SKM-1 (cell line): ENCODE results near the gene KRTAP6-1.

Source experiments
- DNase-seq: peaks from one replicate; lab custom pipeline; 2025; ENCODE audit not compliant: unreplicated experiment; lab: John Stamatoyannopoulos, UW

KRTAP6-1 gene

DNA sequence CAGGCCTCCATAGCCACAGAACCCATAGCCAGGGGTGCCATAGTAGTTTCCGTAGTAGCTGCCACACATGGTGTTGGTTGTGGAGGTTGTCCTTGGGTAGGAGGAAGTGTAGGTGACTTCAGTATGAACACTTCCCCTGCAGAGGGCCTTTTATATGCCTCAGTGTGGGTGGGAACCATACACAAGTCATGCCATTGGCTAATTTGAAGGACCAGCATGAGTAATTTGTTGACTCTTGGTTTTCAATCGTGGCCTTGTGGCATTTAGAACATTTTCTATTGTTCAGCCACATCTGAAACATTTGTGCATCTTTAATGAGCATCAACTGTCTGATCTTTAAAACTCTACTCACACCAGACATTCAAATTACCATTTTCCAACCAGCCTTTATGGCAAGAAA is at the start of gene KRTAP6-1:
TSS of gene KRTAP6-1 (minus strand) at position 95 of the 400 bp plus-strand sequence. CDS start at position 69, 26 bp downstream.
- no peak for DNase-seq

DNA sequence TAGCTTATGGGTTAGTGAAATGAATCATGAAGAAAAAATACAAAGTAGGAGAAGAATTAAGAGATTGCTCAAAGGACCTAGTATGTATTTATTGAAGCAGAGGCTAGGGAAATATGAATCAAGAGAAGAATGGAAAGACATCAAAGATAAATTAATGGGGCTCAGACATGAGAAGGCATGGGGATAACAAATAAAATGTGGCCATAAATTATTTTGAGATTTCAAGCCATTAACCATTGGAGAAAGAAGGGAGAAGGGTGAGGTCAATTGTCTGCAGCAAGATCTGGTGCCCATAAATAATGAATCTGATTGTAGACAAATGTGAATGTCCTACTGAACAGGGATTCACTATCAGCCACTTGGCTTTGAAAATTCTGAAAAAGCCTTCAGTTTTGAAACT is 39.2 kb upstream of the KRTAP6-1 start:
- no peak for DNase-seq

- no peak for DNase-seq
These were observed 33.2 kb upstream of the KRTAP6-1 start for GRCh38 chr21:30646904-30647414.

DNA sequence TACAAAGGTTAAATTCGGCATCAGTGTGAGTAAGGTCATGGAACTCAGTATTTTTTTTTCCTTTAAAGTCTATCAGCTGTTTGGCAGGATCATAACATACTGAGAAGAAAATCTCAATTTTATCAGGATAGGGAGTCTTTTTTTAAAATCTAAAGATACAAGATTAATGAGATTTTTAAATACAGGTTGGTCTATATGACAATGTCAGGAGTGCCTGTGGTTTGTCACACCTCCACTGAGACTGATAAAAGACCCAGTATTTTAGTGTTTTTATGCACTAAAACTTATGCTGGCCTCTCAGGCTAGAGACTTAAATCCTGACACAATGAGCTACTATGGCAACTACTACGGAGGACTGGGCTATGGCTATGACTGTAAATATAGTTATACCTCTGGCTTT is 28.8 kb upstream of the KRTAP6-1 start, which contains the start of gene KRTAP20-3:
TSS of gene KRTAP20-3 (plus strand) at position 301 of the 400 bp plus-strand sequence.
- DNase-seq: no peak

DNA sequence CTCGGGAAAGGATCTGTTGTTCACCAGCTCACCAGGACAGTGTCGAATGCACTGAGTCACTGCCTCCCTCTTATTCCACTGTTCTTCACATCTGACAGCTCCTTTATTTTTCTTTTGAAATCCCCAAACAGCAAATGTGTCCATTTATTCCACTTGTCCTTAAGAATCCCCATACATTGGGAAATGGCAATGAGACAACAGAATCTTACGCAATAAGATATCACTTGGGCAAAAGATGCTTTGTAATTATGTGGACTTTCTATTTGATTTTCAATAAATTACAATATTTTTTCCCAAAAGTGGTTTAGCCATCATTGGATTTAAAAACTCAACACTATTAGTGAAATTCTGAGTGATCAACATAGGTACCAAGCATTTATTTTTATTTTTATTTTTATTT is 25.0 kb upstream of the KRTAP6-1 start:
- no peak for DNase-seq

- DNase-seq: no peak
These were observed 21.2 kb upstream of the KRTAP6-1 start, which contains the start of gene KRTAP20-2 for GRCh38 chr21:30634906-30635305. Gene KRTAP20-2, plus strand, starts transcription at chr21:30635206. Its CDS starts 58 bp downstream, at chr21:30635264.

- no peak for DNase-seq
These were observed 15.5 kb upstream of the KRTAP6-1 start for GRCh38 chr21:30629200-30629599.

DNA sequence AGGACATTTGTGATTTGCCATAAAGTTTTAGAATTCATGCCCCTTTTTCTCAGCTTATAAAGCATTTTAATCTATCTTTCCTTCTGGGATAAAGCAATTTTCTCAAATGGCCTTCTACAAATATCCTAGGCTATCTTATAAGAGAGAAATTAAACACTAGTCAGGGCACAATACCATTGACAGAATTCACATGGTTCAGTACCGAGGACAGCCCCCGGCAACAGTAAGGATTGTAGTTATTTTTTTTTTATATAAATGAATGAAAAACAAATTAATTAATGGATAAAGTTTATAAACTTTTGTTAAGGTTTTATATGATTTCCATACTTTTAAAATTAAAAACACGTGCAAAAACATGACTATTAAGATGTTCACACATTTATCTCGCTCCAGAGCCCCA is 14.4 kb upstream of the KRTAP6-1 start:
- no peak for DNase-seq

DNA sequence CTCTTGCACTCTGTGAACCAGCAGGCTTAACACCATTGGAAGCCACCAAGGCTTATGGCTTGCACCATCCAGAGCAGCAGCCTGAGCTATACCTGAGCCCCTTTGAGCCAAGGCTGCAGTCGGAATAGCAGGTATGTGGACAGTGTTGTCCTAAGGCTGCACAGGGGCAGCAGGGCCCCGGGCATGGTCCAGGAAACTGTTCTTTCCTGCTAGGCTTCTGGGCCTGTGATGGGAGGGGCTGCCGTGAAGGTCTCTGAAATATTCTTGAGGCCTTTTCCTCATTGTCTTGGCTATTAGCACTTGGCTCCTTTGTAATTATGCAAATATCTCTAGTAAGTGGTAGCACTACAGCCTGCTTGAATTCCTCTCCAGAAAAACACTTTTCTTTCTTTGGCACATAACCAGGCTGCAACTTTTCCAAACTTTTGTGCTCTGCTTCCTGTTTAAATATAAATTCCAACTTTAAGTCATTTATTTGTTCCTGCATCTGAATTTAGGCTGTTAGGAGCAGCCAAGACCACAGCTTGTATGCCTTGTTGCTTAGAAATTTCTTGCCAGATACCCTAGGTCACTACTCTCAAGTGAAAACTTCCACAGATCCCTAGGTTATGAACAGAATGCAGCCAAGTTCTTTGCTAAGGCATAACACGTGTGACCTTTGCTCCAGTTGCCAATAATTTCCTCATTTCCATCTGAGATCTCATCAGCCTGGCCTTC is 11.9 kb upstream of the KRTAP6-1 start:
- no peak for DNase-seq

- no peak for DNase-seq
These were observed 9.6 kb upstream of the KRTAP6-1 start for GRCh38 chr21:30623362-30623761.

- DNase-seq: no peak
These were observed 6.8 kb upstream of the KRTAP6-1 start, which contains the start of gene KRTAP20-4 for GRCh38 chr21:30620522-30620921. Gene KRTAP20-4, plus strand, starts transcription at chr21:30620627.

- DNase-seq: no peak
These were observed 6.3 kb upstream of the KRTAP6-1 start for GRCh38 chr21:30620080-30620479.

DNA sequence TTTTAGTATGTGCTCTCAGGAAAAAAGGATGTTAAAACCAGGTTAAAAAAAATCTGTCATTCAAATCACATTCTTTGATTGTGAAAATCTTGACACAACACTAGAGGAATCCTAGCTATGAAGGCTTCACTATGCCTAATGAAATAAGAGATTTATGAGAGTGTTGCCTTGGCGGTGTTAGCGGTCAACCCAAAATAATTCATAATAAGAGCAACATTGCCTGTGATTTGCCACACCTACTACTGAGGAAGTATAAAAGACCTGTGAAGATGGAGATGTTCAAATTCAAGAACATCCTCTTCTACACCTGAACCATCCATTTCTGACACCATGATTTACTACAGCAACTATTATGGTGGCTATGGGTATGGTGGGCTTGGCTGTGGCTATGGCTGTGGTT is 2.4 kb upstream of the KRTAP6-1 start, which contains the start of gene KRTAP20-1:
TSS of gene KRTAP20-1 (plus strand) at position 301 of the 400 bp plus-strand sequence. CDS start at position 331, 30 bp downstream.
- DNase-seq: no peak

GRCh38 chr21:30615199-30615598 is 1.5 kb upstream of the KRTAP6-1 start:
- DNase-seq: no peak

DNA sequence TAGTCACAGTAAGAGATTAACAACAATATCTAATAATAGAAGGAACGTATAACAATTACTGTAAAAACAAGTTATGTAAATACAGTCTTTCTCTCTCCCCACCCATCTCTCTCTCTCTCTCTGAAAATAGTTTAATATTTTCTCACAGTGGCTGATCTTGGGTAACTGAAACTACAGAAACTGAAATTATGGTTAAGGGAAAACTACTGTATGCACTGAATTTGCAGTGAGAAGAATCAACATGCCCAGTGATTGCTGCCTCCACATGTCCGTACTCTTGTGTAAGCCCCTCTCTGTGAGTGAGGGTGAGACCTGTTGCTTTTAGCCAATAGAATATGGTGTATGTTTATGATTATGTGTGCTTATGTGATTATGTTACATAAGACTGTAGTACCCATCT is 1.6 kb downstream of the KRTAP6-1 start:
- no peak for DNase-seq

DNA sequence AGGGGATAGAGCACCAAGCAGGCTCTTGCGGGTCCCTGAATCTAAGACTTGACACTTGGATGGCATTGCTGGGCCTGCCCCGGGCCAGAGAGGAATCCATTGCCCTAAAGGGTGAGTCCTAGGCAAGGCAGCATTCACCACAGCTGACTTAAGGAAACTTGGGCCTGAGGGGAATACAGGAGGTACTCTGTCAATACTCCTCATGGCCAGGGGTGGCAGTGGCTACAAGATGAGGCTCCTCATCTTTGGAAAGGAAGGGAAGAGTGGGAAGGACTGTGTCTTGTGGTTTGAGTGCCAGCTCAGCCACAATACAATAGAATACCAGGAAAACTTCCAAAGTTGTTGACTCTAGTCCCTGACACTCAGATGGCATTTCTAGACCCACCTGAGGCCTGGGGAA is 7.8 kb downstream of the KRTAP6-1 start:
- no peak for DNase-seq

- DNase-seq: no peak
These were observed 12.9 kb downstream of the KRTAP6-1 start, which contains the start of gene KRTAP22-1 for GRCh38 chr21:30600787-30601186. Gene KRTAP22-1, plus strand, starts transcription at chr21:30601087.

- DNase-seq: no peak
These were observed 14.9 kb downstream of the KRTAP6-1 start, which contains the start of gene KRTAP6-2 for GRCh38 chr21:30598802-30599201. Gene KRTAP6-2, minus strand, starts transcription at chr21:30598902. Its CDS starts 28 bp downstream, at chr21:30598874.

GRCh38 chr21:30592140-30592539 is 21.6 kb downstream of the KRTAP6-1 start, which contains the start of gene KRTAP6-3:
Gene KRTAP6-3, plus strand, starts transcription at chr21:30592440. Its CDS starts 6 bp downstream, at chr21:30592446.
- no peak for DNase-seq

- DNase-seq: no peak
These were observed 23.4 kb downstream of the KRTAP6-1 start, which contains the start of gene KRTAP22-2 for GRCh38 chr21:30590297-30590696. Gene KRTAP22-2, minus strand, starts transcription at chr21:30590397.

DNA sequence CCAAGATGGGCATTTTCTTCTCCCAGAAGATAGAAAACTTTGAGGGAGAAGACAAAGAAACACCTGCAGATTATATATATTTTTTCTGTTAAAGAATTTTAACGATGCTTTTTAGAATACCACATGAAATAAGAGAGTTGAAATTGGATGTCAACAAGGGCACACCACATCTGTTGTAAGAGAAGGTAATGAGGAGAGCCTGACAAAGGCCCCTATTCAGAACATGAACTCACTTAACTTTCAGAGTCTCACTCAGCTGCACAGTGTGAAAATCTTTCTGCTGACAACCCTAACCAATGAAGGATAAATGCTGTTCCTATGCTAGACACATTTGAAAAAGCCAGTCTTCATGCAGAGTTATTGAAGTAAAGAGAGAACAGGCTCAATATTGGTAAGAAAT is 30.9 kb downstream of the KRTAP6-1 start:
- DNase-seq: no peak

- no peak for DNase-seq
These were observed 33.6 kb downstream of the KRTAP6-1 start for GRCh38 chr21:30580132-30580531.
